Measurements from ENCODE around the gene LUC7L2. TPM values are rescaled to one million over a fixed set of nuclear protein-coding genes. Genes with fewer than 3 reads are reported as not detected.
"Not testable (repeated sequence)": the region's sequence is repeated elsewhere in the genome, so short reads cannot be mapped to it uniquely, and the experiment has no call there.

The LUC7L2 gene
- total and polyA plus RNA-seq, 4 donors, result 43.4 to 96.9 (median 75.5) TPM

GRCh38 chr7:139333443-139333842 is 26.3 kb upstream of the LUC7L2 start:
- not testable (repeated sequence) for H3K4me1 ChIP-seq (ENCODE audit: control insufficient read depth, insufficient read depth, low read length); H3K27ac ChIP-seq (ENCODE audit: low read depth, low read length); H3K36me3 ChIP-seq (ENCODE audit: control insufficient read depth, insufficient read depth, low read length); H3K9me3 ChIP-seq (ENCODE audit: control insufficient read depth, insufficient read depth, low read length); DNase-seq (ENCODE audit: low read depth in 4 of 6, low spot score in 6 of 6); H3K27me3 ChIP-seq (ENCODE audit: control insufficient read depth, insufficient read depth, low read length); H3K4me3 ChIP-seq (ENCODE audit: low read depth, low read length)
- WGBS (ENCODE audit: insufficient coverage), result no CpG with 5 or more reads among the region's 13 CpGs

- Histone ChIP-seq H3K4me1 (ENCODE audit: control insufficient read depth, insufficient read depth, low read length) (peaks cover under 1% of the 10 kb centered on the region), H3K9me3 (ENCODE audit: control insufficient read depth, insufficient read depth, low read length) (no peaks in the 10 kb centered on the region), H3K27me3 (ENCODE audit: control insufficient read depth, insufficient read depth, low read length) (no peaks in the 10 kb centered on the region), H3K4me3 (ENCODE audit: low read depth, low read length) (no peak overlapping the region), H3K27ac (ENCODE audit: low read depth, low read length) (no peak overlapping the region), H3K36me3 (ENCODE audit: control insufficient read depth, insufficient read depth, low read length) (no peaks in the 10 kb centered on the region)
- 92% methylated on average over 2 of the region's 4 CpGs for WGBS (ENCODE audit: insufficient coverage)
- no peak for DNase-seq (ENCODE audit: low read depth in 4 of 6, low spot score in 6 of 6)
Measured at GRCh38 chr7:139334399-139335150, 25.1 kb upstream of the LUC7L2 start.

GRCh38 chr7:139339025-139339424 is 20.7 kb upstream of the LUC7L2 start:
- H3K4me3 ChIP-seq (ENCODE audit: low read depth, low read length), result no peak overlapping the region
- WGBS (ENCODE audit: insufficient coverage), result 100% methylated on average over 2 of the region's 2 CpGs
- DNase-seq (ENCODE audit: low read depth in 4 of 6, low spot score in 6 of 6), result no peak
- H3K9me3 ChIP-seq (ENCODE audit: control insufficient read depth, insufficient read depth, low read length), result no peaks in the 10 kb centered on the region
- no peak overlapping the region for H3K27ac ChIP-seq (ENCODE audit: low read depth, low read length)
- no peaks in the 10 kb centered on the region for H3K36me3 ChIP-seq (ENCODE audit: control insufficient read depth, insufficient read depth, low read length)
- no peaks in the 10 kb centered on the region for H3K27me3 ChIP-seq (ENCODE audit: control insufficient read depth, insufficient read depth, low read length)
- peaks cover 10% of the 10 kb centered on the region for H3K4me1 ChIP-seq (ENCODE audit: control insufficient read depth, insufficient read depth, low read length)

GRCh38 chr7:139339698-139340036 is 20.0 kb upstream of the LUC7L2 start:
- Histone ChIP-seq H3K9me3 (ENCODE audit: control insufficient read depth, insufficient read depth, low read length) (no peaks in the 10 kb centered on the region), H3K27me3 (ENCODE audit: control insufficient read depth, insufficient read depth, low read length) (no peaks in the 10 kb centered on the region), H3K4me3 (ENCODE audit: low read depth, low read length) (peak overlapping the region; percentile 99), H3K36me3 (ENCODE audit: control insufficient read depth, insufficient read depth, low read length) (no peaks in the 10 kb centered on the region), H3K4me1 (ENCODE audit: control insufficient read depth, insufficient read depth, low read length) (peaks cover 10% of the 10 kb centered on the region), H3K27ac (ENCODE audit: low read depth, low read length) (peak overlapping the region; percentile 100)
- WGBS (ENCODE audit: insufficient coverage), result 88% methylated on average over 6 of the region's 13 CpGs
- peak in 1 of 6 donors; percentile 7 for DNase-seq (ENCODE audit: low read depth in 4 of 6, low spot score in 6 of 6)

GRCh38 chr7:139340037-139340807 is 19.5 kb upstream of the LUC7L2 start:
- peak overlapping the region; percentile 99 for H3K4me3 ChIP-seq (ENCODE audit: low read depth, low read length)
- peaks cover 10% of the 10 kb centered on the region for H3K4me1 ChIP-seq (ENCODE audit: control insufficient read depth, insufficient read depth, low read length)
- H3K27ac ChIP-seq (ENCODE audit: low read depth, low read length), result peak overlapping the region; percentile 100
- 2% methylated on average over 55 of the region's 66 CpGs for WGBS (ENCODE audit: insufficient coverage)
- H3K27me3 ChIP-seq (ENCODE audit: control insufficient read depth, insufficient read depth, low read length), result no peaks in the 10 kb centered on the region
- no peaks in the 10 kb centered on the region for H3K9me3 ChIP-seq (ENCODE audit: control insufficient read depth, insufficient read depth, low read length)
- DNase-seq (ENCODE audit: low read depth in 4 of 6, low spot score in 6 of 6), result peak; percentile 99 to 100 (median 100)
- no peaks in the 10 kb centered on the region for H3K36me3 ChIP-seq (ENCODE audit: control insufficient read depth, insufficient read depth, low read length)

GRCh38 chr7:139340808-139341057 is 19.0 kb upstream of the LUC7L2 start:
- Histone ChIP-seq H3K4me1 (ENCODE audit: control insufficient read depth, insufficient read depth, low read length) (peaks cover 10% of the 10 kb centered on the region), H3K27ac (ENCODE audit: low read depth, low read length) (peak overlapping the region; percentile 100), H3K9me3 (ENCODE audit: control insufficient read depth, insufficient read depth, low read length) (no peaks in the 10 kb centered on the region), H3K4me3 (ENCODE audit: low read depth, low read length) (peak overlapping the region; percentile 99), H3K36me3 (ENCODE audit: control insufficient read depth, insufficient read depth, low read length) (peaks cover 3% of the 10 kb centered on the region), H3K27me3 (ENCODE audit: control insufficient read depth, insufficient read depth, low read length) (no peaks in the 10 kb centered on the region)
- WGBS (ENCODE audit: insufficient coverage), result 0% methylated on average over 1 of the region's 9 CpGs
- no peak for DNase-seq (ENCODE audit: low read depth in 4 of 6, low spot score in 6 of 6)

- Histone ChIP-seq H3K27ac (ENCODE audit: low read depth, low read length) (peak within 1 kb of the TSS; percentile 100), H3K4me3 (ENCODE audit: low read depth, low read length) (peak within 1 kb of the TSS; percentile 99), H3K27me3 (ENCODE audit: control insufficient read depth, insufficient read depth, low read length) (no peaks in the 10 kb centered on the region), H3K36me3 (ENCODE audit: control insufficient read depth, insufficient read depth, low read length) (peaks cover 6% of the 10 kb centered on the region), H3K4me1 (ENCODE audit: control insufficient read depth, insufficient read depth, low read length) (peaks cover 10% of the 10 kb centered on the region), H3K9me3 (ENCODE audit: control insufficient read depth, insufficient read depth, low read length) (no peaks in the 10 kb centered on the region)
- under 1% methylated on average over 52 of the region's 54 CpGs for WGBS (ENCODE audit: insufficient coverage)
- DNase-seq (ENCODE audit: low read depth in 4 of 6, low spot score in 6 of 6), result peak; percentile 86 to 98 (median 88)
Measured at GRCh38 chr7:139341058-139341775, 18.5 kb upstream of the LUC7L2 start, which contains the start of gene FMC1. TSS of gene FMC1 (plus strand) at chr7:139341337. CDS start at chr7:139341385, 48 bp downstream.

GRCh38 chr7:139341776-139342226 is 17.9 kb upstream of the LUC7L2 start:
- H3K27ac ChIP-seq (ENCODE audit: low read depth, low read length), result peak overlapping the region; percentile 100
- peaks cover 10% of the 10 kb centered on the region for H3K4me1 ChIP-seq (ENCODE audit: control insufficient read depth, insufficient read depth, low read length)
- peaks cover 6% of the 10 kb centered on the region for H3K36me3 ChIP-seq (ENCODE audit: control insufficient read depth, insufficient read depth, low read length)
- DNase-seq (ENCODE audit: low read depth in 4 of 6, low spot score in 6 of 6), result no peak
- H3K27me3 ChIP-seq (ENCODE audit: control insufficient read depth, insufficient read depth, low read length), result no peaks in the 10 kb centered on the region
- H3K4me3 ChIP-seq (ENCODE audit: low read depth, low read length), result peak overlapping the region; percentile 99
- no peaks in the 10 kb centered on the region for H3K9me3 ChIP-seq (ENCODE audit: control insufficient read depth, insufficient read depth, low read length)
- WGBS (ENCODE audit: insufficient coverage), result 0% methylated on average over 6 of the region's 9 CpGs

GRCh38 chr7:139345042-139345441 is 14.7 kb upstream of the LUC7L2 start:
- WGBS (ENCODE audit: insufficient coverage), result no CpG with 5 or more reads among the region's 1 CpG
- no peaks in the 10 kb centered on the region for H3K27me3 ChIP-seq (ENCODE audit: control insufficient read depth, insufficient read depth, low read length)
- no peak overlapping the region for H3K4me3 ChIP-seq (ENCODE audit: low read depth, low read length)
- peaks cover 17% of the 10 kb centered on the region for H3K36me3 ChIP-seq (ENCODE audit: control insufficient read depth, insufficient read depth, low read length)
- H3K4me1 ChIP-seq (ENCODE audit: control insufficient read depth, insufficient read depth, low read length), result peaks cover 5% of the 10 kb centered on the region
- no peak overlapping the region for H3K27ac ChIP-seq (ENCODE audit: low read depth, low read length)
- DNase-seq (ENCODE audit: low read depth in 4 of 6, low spot score in 6 of 6), result no peak
- no peaks in the 10 kb centered on the region for H3K9me3 ChIP-seq (ENCODE audit: control insufficient read depth, insufficient read depth, low read length)
